ENCODE measurements around the gene MLLT3. TPM values are rescaled to one million over a fixed set of nuclear protein-coding genes. Genes with fewer than 3 reads are reported as not detected.
A peak's percentile ranks its signal among the peaks of the same experiment; 100 is the strongest.

Gene MLLT3
- total RNA-seq, 1 donor from 2014 or later = 53.7 TPM

GRCh38 chr9:20557890-20558565, 64.3 kb downstream of the MLLT3 start:
- no peak for TF ChIP-seq CTCF (conservative IDR thresholded peaks at IDR 0.05)
- peaks cover 26% of the 10 kb centered on the region for H3K4me1 Mint-ChIP-seq
- H3K36me3 Mint-ChIP-seq (ENCODE audit: low read depth) = no peaks in the 10 kb centered on the region
- no peak for DNase-seq (ENCODE audit: low read depth, low spot score)
- H3K4me3 Mint-ChIP-seq = no peak overlapping the region
- no peaks in the 10 kb centered on the region for H3K27me3 Mint-ChIP-seq (ENCODE audit: low read depth)
- H3K27ac Mint-ChIP-seq (ENCODE audit: unreplicated experiment) = no peak overlapping the region
- H3K9me3 Mint-ChIP-seq = no peaks in the 10 kb centered on the region

- Mint-ChIP-seq H3K9me3 (no peaks in the 10 kb centered on the region), H3K27ac (ENCODE audit: unreplicated experiment) (no peak overlapping the region)
- TF ChIP-seq CTCF (conservative IDR thresholded peaks at IDR 0.05) = no peak
Measured at GRCh38 chr9:20557285-20557684, 65.0 kb downstream of the MLLT3 start.

GRCh38 chr9:20553558-20554149, 68.6 kb downstream of the MLLT3 start:
- Mint-ChIP-seq H3K9me3 (no peaks in the 10 kb centered on the region), H3K27ac (ENCODE audit: unreplicated experiment) (no peak overlapping the region), H3K4me1 (peaks cover 31% of the 10 kb centered on the region), H3K36me3 (ENCODE audit: low read depth) (no peaks in the 10 kb centered on the region), H3K4me3 (no peak overlapping the region), H3K27me3 (ENCODE audit: low read depth) (no peaks in the 10 kb centered on the region)
- DNase-seq (ENCODE audit: low read depth, low spot score) = no peak
- TF ChIP-seq CTCF (conservative IDR thresholded peaks at IDR 0.05) = no peak

More at GRCh38 chr9:20557285-20557684, 65.0 kb downstream of the MLLT3 start:
- Mint-ChIP-seq H3K4me3 (no peak overlapping the region), H3K36me3 (ENCODE audit: low read depth) (no peaks in the 10 kb centered on the region), H3K27me3 (ENCODE audit: low read depth) (no peaks in the 10 kb centered on the region), H3K4me1 (peaks cover 25% of the 10 kb centered on the region)
- no peak for DNase-seq (ENCODE audit: low read depth, low spot score)

- Mint-ChIP-seq H3K4me3 (no peak overlapping the region), H3K27me3 (ENCODE audit: low read depth) (no peaks in the 10 kb centered on the region), H3K9me3 (no peaks in the 10 kb centered on the region), H3K27ac (ENCODE audit: unreplicated experiment) (no peak overlapping the region), H3K4me1 (peaks cover 29% of the 10 kb centered on the region), H3K36me3 (ENCODE audit: low read depth) (no peaks in the 10 kb centered on the region)
- TF ChIP-seq CTCF (conservative IDR thresholded peaks at IDR 0.05) = peak; percentile 46
- DNase-seq (ENCODE audit: low read depth, low spot score) = no peak
Measured at GRCh38 chr9:20552874-20553557, 69.3 kb downstream of the MLLT3 start.

GRCh38 chr9:20551835-20552234, 70.5 kb downstream of the MLLT3 start:
- Mint-ChIP-seq H3K36me3 (ENCODE audit: low read depth) (no peaks in the 10 kb centered on the region), H3K4me1 (peaks cover 29% of the 10 kb centered on the region), H3K27ac (ENCODE audit: unreplicated experiment) (no peak overlapping the region), H3K27me3 (ENCODE audit: low read depth) (no peaks in the 10 kb centered on the region), H3K4me3 (no peak overlapping the region), H3K9me3 (no peaks in the 10 kb centered on the region)
- DNase-seq (ENCODE audit: low read depth, low spot score) = no peak
- no peak for TF ChIP-seq CTCF (conservative IDR thresholded peaks at IDR 0.05)

All from neural crest cell (in vitro differentiated cells).